ENCODE results near the gene CDK5RAP3. TPM values are rescaled to one million over a fixed set of nuclear protein-coding genes. Genes with fewer than 3 reads are reported as not detected.
"Not testable (repeated sequence)": the region's sequence is repeated elsewhere in the genome, so short reads cannot be mapped to it uniquely, and the experiment has no call there.

CDK5RAP3 gene
- polyA plus RNA-seq, 3 donors, result 119 to 176 (median 156) TPM

- 90 to 97% (median 95%) methylated on average over 5 of the region's 5 CpGs for WGBS, 3 donors
- no peak overlapping the region for H3K27ac ChIP-seq (ENCODE audit: low read depth, low read length)
Measured at GRCh38 chr17:47964856-47965255, 6.1 kb upstream of the CDK5RAP3 start.

- peak overlapping the region; percentile 26 for H3K27ac ChIP-seq (ENCODE audit: low read depth, low read length)
- WGBS, 3 donors, result 29 to 56% (median 39%) methylated on average over 1 of the region's 1 CpG
Measured at GRCh38 chr17:47966079-47966519, 4.8 kb upstream of the CDK5RAP3 start.

GRCh38 chr17:47967607-47968252 is 3.2 kb upstream of the CDK5RAP3 start:
- H3K27ac ChIP-seq (ENCODE audit: low read depth, low read length), result no peak overlapping the region
- WGBS, 3 donors, result 22 to 59% (median 49%) methylated on average over 5 of the region's 5 CpGs

GRCh38 chr17:47968836-47969235 is 2.1 kb upstream of the CDK5RAP3 start:
- H3K27ac ChIP-seq (ENCODE audit: low read depth, low read length), result no peak overlapping the region
- 89 to 97% (median 95%) methylated on average over 5 of the region's 5 CpGs for WGBS, 3 donors

- H3K27ac ChIP-seq (ENCODE audit: low read depth, low read length), result no peak overlapping the region
- WGBS, 3 donors, result 38 to 45% (median 39%) methylated on average over 15 of the region's 15 CpGs
Measured at GRCh38 chr17:47969930-47970724, 786 bp upstream of the CDK5RAP3 start.

- H3K27ac ChIP-seq (ENCODE audit: low read depth, low read length), result no peak overlapping the region
- WGBS, 3 donors, result 92 to 94% (median 93%) methylated on average over 8 of the region's 8 CpGs
Measured at GRCh38 chr17:47973541-47973940, 2.6 kb downstream of the CDK5RAP3 start.

- no peak overlapping the region for H3K27ac ChIP-seq (ENCODE audit: low read depth, low read length)
- WGBS, 3 donors, result 81 to 90% (median 83%) methylated on average over 15 of the region's 15 CpGs
Measured at GRCh38 chr17:47975189-47975822, 4.4 kb downstream of the CDK5RAP3 start.

- 90 to 94% (median 93%) methylated on average over 10 of the region's 10 CpGs for WGBS, 3 donors
- H3K27ac ChIP-seq (ENCODE audit: low read depth, low read length), result no peak overlapping the region
Measured at GRCh38 chr17:47975823-47976205, 4.9 kb downstream of the CDK5RAP3 start.

GRCh38 chr17:47978324-47978723 is 7.4 kb downstream of the CDK5RAP3 start:
- WGBS, 3 donors, result 27 to 38% (median 30%) methylated on average over 7 of the region's 7 CpGs
- no peak overlapping the region for H3K27ac ChIP-seq (ENCODE audit: low read depth, low read length)

- no peak overlapping the region for H3K27ac ChIP-seq (ENCODE audit: low read depth, low read length)
Measured at GRCh38 chr17:47980541-47980940, 9.6 kb downstream of the CDK5RAP3 start.

GRCh38 chr17:47981462-47981861 is 10.5 kb downstream of the CDK5RAP3 start:
- 67 to 92% (median 70%) methylated on average over 9 of the region's 9 CpGs for WGBS, 3 donors
- no peak overlapping the region for H3K27ac ChIP-seq (ENCODE audit: low read depth, low read length)

- WGBS, 3 donors, result 60 to 77% (median 74%) methylated on average over 14 of the region's 14 CpGs
Measured at GRCh38 chr17:47982091-47982617, 11.2 kb downstream of the CDK5RAP3 start.

GRCh38 chr17:47982645-47983390 is 11.9 kb downstream of the CDK5RAP3 start:
- no peak overlapping the region for H3K27ac ChIP-seq (ENCODE audit: low read depth, low read length)
- 68 to 81% (median 74%) methylated on average over 9 of the region's 9 CpGs for WGBS, 3 donors

More at GRCh38 chr17:47982091-47982617, 11.2 kb downstream of the CDK5RAP3 start:
- H3K27ac ChIP-seq (ENCODE audit: low read depth, low read length), result no peak overlapping the region

GRCh38 chr17:47983492-47984223 is 12.7 kb downstream of the CDK5RAP3 start:
- 62 to 79% (median 67%) methylated on average over 11 of the region's 11 CpGs for WGBS, 3 donors
- no peak overlapping the region for H3K27ac ChIP-seq (ENCODE audit: low read depth, low read length)

- H3K27ac ChIP-seq (ENCODE audit: low read depth, low read length), result no peak overlapping the region
- 71 to 83% (median 79%) methylated on average over 5 of the region's 5 CpGs for WGBS, 3 donors
Measured at GRCh38 chr17:47986520-47986919, 15.6 kb downstream of the CDK5RAP3 start.

GRCh38 chr17:47987240-47987835 is 16.4 kb downstream of the CDK5RAP3 start:
- H3K27ac ChIP-seq (ENCODE audit: low read depth, low read length), result no peak overlapping the region
- WGBS, 3 donors, result 26 to 50% (median 43%) methylated on average over 17 of the region's 17 CpGs

GRCh38 chr17:47988445-47988844 is 17.5 kb downstream of the CDK5RAP3 start:
- not testable (repeated sequence) for H3K27ac ChIP-seq (ENCODE audit: low read depth, low read length)
- WGBS, 3 donors, result 83 to 100% (median 90%) methylated on average over 1 of the region's 1 CpG

Data from adipose tissue (tissue), 3 donors.